Ramos (cell line): ENCODE results near the gene NME3.

Experiments used
- in situ Hi-C: fragments of 300-500 bp; cut with MboI; formaldehyde crosslinking; loops from one replicate; pipeline ENCODE4 v1.14.3; 2022; ENCODE audit warnings: low sequenced_read_pairs; ENCODE audit not compliant: unreplicated experiment

The NME3 gene

DNA sequence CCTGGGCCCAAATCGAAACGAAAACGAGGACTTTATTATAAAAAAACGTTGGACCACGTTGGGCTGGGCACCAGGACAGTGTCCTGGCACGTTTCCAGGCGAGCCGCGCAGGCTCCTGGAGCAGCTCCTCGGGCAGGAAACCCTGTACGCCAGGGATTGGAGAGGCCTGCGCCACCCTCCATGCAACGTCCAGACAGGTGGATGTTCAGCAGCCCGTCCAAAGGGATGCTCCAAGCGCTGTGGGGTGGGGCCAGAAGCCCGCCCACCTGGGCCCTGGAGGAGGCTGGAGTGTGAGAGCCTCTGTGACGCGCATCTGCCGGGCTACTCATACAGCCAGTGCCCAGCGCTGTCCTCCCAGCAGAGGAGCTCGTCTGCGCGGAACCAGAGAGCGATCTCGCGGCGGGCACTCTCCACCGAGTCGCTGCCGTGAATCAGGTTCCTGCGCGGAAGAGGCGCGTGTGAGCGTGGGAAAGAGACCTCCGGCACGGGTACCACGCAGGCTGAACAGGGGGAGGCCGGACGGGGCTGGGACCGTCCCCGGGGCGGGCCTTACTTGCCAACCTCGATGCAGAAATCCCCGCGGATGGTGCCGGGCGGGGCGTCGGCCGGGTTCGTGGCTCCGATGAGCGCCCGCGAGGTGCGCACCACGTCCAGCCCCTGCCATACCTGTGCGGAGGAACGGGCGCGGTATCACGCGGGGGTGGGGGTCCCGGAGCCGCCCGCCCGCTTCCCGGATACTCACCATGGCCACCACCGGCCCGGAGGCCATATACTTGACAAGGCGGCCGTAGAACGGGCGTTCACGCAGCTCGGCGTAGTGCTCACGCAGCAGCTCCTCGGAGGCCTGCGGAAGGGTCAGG is 785 bp downstream of the NME3 start:
- in situ Hi-C loops, result no loop called here

DNA sequence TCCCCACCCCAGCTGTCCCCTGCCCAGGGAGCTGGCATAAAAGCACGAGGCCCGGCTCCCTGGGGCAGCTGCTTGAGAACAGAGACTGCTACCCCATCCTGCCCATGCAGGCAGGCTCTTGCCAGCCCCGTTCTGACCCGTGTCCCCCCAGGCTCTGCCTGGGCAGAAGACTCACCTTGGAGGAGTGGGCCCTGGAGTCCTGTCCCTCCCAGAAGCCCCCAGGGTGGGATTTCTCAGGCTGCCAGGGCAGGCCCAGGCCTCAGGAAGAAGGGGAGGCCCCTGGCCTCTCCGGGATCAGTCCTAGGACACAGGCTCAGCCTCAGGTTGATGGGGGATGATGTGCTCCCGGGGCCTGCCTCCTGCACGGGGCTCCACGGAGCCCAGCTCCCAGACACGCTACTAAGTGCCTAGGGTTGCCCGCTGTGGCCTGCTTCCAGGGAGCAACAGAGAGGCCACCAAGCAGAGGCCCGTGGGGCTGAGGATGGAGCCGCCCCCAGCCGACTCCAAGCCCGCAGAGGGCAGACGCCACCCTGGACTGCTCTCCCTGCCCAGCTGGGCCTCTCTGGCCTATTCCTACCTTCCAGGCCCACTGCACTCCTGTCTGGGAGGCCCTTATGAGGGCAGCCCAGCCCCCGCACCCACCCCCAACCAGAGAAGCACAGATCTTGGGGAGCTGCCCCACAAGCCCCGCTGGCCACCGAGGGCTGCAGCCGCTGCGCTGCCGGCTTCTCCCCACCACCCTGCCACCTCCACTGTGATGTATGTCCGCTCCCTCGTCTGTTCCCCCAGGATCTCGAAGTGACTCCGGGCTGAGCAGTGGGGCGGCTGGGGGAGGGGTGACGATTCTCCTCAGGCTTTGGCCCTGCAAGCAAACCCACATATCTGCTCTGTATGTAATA is 1.7 kb downstream of the NME3 start:
- in situ Hi-C loops, result no loop called here

DNA sequence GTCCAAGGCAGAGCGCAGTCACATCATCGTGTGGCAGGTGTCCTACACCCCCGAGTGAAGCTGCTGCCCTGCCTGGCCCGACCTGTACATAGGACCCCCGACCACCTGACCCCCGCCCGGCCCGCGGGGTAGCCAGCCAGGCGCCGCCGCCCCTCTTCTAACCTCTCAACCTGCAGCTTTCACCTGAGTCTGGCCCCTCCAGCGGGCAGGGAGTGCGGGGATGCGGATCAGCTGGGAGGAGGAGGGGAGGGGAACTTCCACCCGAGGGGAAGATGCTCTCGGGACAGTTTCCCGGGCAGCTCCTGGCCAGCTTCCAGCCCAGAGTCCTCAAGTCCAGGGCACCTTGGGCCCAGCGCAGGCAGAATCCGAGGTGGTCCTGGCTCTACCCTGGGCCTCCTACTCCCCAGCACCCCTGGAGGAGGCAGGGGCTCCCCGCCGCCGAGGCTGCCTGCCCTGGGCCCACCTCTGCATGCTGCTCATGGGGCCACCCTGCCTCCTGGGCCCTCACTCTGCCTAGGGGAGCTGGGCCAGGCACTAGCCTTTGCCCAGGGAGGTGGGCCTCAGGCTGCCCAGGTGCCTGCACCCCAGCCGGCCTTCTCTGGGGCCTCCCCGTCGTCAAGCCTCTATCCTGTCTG is 2.5 kb downstream of the NME3 start:
- in situ Hi-C loops, result no loop called here

DNA sequence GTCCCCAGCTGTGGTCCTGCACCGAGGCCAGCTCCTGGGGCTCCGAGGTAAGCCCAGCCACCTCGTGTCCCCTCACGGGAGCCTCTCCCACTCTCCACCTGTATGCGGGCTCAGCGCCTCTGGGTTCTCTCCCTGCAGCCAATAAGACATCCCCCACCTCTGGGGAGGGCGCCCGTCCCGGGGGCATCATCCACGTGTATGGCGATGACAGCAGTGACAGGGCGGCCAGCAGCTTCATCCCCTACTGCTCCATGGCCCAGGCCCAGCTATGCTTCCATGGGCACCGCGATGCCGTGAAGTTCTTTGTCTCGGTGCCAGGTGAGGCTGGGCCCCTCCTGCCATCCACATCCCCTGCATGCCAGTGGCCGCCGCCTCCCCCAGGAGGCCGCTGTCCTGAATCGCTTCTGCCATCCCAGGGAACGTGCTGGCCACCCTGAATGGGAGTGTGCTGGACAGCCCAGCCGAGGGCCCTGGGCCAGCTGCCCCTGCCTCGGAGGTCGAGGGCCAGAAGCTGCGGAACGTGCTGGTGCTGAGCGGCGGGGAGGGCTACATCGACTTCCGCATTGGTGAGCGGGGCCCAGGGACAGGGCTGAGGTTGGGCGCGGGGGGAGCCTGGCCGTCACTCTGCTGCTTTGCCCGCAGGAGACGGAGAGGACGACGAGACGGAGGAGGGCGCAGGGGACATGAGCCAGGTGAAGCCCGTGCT is 3.1 kb downstream of the NME3 start:
- in situ Hi-C loops, result no loop called here

DNA sequence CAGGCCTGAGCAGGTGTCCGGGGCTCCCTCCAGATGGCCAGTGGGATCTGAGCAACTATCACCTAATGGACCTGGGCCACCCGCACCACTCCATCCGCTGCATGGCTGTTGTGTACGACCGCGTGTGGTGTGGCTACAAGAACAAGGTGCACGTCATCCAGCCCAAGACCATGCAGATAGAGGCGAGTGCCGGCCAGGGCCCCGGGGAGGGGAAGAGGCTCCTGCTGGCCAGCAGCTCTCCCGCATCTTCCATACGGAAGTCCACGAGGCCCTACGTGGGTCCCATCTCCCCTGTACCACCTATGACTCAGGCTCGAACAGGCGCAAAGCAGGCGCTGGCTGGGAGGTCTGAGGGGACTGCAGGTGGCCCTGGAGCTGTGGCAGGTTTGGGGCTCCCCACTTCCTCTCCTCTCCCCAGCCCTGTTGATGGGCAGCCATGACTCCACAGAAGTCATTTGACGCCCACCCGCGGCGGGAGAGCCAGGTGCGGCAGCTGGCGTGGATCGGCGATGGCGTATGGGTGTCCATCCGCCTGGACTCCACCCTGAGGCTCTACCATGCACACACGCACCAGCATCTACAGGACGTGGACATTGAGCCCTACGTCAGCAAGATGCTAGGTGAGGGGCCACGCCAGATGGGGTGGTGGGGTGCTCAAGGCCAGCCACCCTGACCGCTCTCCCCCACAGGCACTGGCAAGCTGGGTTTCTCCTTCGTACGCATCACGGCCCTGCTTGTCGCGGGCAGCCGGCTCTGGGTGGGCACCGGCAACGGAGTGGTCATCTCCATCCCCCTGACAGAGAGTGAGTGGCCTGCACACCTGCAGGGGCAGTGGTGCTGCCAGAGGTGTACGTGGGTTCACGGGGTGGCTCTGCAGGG is 4.0 kb downstream of the NME3 start:
- in situ Hi-C loops, result no loop called here

DNA sequence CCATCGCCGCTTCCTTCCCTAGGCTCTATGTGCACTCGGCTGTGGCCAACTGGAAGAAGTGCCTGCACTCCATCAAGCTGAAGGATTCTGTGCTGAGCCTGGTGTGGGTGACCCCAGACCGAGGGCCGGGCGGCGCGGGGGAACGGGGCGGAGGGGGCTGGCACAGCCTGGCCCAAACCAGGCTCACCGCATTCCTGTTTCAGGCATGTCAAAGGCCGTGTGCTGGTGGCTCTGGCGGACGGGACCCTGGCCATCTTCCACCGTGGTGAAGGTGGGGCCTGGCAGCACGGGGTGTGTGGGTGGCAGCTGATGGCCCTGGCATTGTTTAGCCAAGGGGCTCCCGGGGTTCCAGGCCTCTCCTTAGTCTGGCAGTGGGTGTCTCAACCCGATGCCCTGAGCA is 4.6 kb downstream of the NME3 start:
- in situ Hi-C loops, result no loop called here

DNA sequence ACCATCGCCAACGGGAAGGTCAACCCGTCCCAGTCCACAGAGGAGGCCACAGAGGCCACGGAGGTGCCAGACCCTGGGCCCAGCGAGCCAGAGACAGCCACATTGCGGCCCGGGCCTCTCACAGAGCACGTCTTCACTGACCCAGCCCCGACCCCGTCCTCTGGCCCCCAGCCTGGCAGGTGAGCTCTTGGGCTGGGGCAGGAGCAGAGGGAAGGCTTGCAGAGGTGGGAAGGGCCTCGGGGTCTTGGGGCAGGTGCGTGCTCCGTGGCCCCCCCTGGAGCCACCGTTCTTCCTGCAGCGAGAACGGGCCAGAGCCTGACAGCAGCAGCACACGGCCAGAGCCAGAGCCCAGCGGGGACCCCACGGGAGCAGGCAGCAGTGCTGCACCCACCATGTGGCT is 5.1 kb downstream of the NME3 start:
- in situ Hi-C loops, result no loop called here

DNA sequence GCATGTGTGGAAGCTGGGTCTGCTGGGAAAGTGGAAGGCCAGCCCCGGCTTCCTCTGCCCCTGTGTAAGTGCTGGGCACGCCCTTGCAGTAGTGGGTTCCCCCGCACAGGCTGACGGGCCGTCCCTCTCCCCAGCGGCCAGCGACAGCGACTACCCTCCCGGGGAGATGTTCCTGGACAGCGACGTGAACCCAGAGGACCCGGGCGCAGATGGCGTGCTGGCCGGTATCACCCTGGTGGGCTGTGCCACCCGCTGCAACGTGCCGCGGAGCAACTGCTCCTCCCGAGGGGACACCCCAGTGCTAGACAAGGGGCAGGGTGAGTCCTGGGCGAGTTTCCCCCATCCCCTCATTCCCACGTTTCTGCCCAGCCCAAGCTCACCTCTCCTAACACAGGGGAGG is 5.5 kb downstream of the NME3 start:
- in situ Hi-C loops, result no loop called here

DNA sequence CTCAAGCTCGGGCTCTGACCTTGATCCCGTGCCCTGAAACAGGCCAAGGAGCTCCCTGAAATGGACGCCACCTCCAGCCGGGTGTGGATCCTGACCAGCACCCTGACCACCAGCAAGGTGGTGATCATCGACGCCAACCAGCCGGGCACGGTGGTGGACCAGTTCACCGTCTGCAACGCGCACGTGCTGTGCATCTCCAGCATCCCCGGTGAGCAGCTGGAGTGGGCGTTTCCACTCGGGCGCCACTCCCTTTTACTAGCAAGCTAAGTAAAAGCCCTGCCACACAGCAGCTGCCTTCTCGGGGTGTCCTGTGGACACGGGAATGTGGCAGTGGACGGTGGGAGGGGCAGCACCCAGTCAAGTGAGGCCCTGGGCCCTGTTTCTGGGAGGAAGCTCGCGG is 6.4 kb downstream of the NME3 start:
- in situ Hi-C loops, result loop anchor here (5.0 kb wide), 1 partner anchor 53 kb away; no protein-coding TSS in a partner anchor

DNA sequence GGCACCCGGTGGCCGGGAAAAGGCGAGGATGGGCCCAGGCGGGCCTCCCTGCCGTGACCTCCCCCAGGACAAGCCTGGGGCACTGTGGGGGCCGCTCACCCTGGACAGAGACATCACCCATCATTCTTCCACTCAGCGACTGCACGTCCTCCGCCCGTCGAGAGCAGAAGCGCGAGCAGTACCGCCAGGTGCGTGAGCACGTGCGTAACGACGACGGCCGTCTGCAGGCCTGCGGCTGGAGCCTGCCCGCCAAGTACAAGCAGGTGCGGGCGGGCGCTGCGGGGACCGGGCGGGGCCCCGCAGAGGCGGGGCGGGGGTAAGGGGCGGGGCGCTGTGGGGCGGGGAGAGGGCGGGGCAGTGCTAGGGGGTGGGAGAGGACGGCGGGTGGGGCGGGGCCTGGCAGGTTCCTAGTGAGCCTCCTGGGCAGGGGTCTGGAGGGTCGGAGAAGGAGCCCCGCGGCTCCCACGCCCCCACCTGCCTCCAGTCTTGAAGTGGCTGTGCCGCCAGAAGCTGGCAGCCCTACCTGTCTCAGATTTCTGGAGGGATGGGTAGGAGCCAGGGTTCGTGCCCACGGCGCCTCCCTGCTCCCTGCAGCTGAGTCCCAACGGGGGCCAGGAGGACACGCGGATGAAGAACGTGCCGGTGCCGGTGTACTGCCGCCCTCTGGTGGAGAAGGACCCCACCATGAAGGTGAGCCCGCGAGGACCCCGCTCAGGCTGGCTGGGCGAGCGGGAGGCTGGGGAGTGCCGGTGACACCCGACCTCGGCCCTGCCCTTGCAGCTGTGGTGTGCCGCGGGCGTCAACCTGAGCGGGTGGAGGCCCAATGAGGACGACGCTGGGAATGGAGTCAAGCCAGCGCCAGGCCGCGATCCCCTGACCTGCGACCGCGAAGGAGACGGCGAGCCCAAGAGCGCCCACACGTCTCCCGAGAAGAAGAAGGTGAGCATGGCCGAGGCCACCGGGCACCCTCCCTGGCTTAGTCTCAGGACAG is 7.5 kb downstream of the NME3 start:
- in situ Hi-C loops, result loop anchor here (5.0 kb wide), 1 partner anchor 52 kb away; no protein-coding TSS in a partner anchor

DNA sequence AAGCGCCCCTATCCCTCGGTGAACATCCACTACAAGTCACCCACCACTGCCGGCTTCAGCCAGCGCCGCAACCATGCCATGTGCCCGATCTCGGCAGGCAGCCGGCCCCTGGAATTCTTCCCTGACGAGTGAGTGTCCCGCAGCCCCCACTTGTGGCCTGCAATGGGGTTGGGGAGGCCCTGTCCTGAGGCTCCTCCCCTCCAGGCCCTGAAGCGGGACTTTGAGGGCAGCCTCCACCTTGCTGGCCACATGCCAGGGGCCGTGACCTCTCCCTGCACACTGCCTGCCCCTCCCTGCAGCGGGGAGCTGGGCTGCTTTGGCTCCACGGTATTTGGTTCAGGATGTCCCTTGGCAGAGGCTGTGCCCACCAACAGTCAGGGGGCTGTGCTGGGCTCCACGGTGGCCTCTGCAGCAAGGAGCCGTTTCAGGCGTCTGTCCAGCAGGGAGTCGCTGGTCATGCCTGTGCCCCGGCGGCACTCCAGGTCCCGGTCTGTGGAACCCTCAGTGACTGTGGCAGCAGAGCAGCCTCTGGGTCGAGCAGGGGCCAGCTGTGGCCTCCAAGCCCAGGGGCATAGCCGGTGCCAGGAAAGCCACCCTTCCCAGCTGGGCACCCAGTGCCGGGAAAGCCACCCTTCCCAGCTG is 8.3 kb downstream of the NME3 start:
- in situ Hi-C loops, result loop anchor here (5.0 kb wide), 1 partner anchor 51 kb away; no protein-coding TSS in a partner anchor

DNA sequence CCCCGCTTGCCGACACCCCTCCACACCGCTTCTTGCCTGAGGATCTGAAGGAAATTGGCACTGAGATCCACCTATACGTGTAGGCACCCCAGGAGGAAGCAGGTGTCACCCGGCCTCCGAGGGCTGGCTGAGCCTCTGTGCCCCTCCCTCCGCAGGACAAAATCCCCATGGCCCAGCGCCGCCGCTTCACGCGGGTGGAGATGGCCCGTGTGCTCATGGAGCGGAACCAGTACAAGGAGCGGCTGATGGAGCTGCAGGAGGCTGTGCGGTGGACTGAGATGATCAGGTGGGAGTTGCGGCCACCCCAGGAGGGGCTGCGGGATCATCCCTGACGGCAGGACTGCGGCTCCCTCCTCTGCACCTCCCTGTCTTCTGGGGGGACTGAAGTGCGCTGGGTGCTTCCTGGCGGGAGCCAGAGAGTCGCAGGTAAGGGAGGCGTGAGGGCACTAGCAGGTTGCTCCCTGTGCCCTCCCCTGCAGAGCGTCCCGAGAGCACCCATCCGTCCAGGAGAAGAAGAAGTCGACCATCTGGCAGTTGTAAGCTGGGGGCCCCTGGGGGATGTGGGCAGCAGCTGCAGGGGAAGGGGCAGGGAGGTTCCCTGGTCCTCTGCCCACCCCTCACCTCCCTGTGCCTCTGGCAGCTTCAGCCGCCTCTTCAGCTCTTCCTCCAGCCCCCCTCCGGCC is 9.0 kb downstream of the NME3 start:
- in situ Hi-C loops, result loop anchor here (5.0 kb wide), 1 partner anchor 50 kb away; no protein-coding TSS in a partner anchor

DNA sequence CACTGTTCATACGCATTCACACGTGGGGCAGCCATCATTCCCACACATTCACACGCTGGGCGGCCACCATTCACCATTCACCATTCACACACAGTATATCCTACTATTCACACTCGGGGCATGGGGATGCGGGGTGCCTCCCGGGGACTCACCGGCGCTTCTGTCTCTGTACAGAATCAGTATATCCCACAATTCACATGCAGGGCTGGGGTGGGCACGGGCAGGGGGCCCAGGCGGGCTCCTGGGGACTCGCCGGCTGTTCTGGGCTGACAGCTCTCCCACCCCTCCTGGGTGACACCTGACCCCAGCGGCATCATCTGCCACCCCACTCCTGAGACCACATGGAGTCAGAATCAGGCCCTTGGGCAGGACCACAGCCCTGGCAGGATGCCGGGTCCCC is 9.6 kb downstream of the NME3 start:
- in situ Hi-C loops, result loop anchor here (5.0 kb wide), 1 partner anchor 49 kb away; no protein-coding TSS in a partner anchor

DNA sequence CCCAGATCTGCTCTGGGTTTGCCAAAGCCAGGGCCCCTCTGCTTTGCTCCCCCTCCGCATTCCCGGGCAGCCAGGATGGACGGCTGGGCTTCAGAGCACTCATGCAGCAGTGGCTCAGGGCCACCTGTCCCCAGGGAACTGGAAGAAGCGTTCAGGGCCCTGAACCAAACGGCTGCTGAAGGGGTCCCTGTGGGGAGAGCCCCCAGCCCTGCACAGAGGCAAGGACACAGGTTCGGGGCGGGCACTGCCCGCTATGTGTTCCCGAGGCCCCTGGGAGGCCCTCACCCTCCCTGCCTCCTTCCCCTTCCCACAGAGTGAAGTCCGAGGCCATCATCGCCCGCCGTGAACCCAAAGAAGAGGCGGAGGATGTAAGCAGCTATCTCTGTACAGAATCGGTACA is 10.4 kb downstream of the NME3 start:
- in situ Hi-C loops, result loop anchor here (5.0 kb wide), 1 partner anchor 49 kb away; no protein-coding TSS in a partner anchor

DNA sequence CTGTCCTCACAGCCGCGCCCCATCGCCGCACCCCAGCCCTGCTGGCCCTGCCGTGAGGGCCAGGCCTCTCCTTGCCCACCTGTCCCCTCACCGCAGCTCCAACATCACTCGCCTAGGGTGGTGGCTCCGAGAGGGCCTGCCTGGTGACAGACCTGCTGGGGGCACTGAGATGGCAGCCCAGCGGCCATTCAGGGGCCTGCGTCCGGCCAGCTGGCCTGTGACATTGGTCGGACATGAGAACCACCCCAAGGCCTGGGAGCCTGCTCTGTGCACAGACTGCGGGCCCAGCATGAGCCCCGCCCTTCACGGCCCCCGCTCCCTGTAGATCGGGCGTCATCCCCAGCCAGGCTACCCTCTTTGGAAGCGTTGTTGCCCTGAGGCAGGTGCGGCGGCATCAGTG is 11.8 kb downstream of the NME3 start:
- in situ Hi-C loops, result no loop called here

DNA sequence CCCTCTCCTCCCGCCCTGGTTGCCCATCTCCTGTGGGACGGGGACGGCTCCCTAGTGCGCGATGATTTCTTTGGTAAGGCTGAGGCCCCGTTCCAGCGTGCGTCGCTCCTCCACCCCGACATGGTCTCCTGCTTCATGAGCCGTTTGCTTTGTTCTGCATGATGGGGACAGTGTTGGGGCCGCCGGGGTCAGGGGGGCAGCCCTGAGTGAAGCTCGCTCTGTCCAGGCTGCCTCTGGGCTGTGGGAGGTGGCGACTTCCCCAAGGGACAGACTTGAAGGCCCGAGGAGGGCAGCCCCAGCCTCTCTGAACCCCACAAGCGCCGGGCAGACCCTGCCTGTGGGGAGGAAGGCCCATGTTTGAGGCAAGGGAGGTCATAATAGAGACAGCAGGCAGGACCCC is 12.4 kb downstream of the NME3 start:
- in situ Hi-C loops, result no loop called here
